22Rv1 (cell line): ENCODE measurements around the gene NLN.

Experiments
- CTCF ChIP-seq: fragments of 450-650 bp; IDR thresholded peaks from 2 replicates; pipeline ENCODE4 v1.5.1; 2017; ENCODE audit warnings: mild to moderate bottlenecking
- ZFX ChIP-seq: fragments of 450-650 bp; IDR thresholded peaks from 2 replicates; pipeline ENCODE4 v1.6.1; 2017; ENCODE audit warnings: antibody characterized with exemption, borderline replicate concordance

GRCh38 chr5:65749956-65750355 lies 28.0 kb downstream of the NLN start:
- TF ChIP-seq CTCF = no peak
- TF ChIP-seq ZFX = no peak
